GM18499 (cell line): Measurements from ENCODE around the gene RAP2A.

Source experiments
- ATAC-seq: cut with Tn5 transposase; IDR thresholded peaks from one replicate; pipeline ENCODE4 v1.9.1; 2021; ENCODE audit warnings: moderate number of reproducible peaks; ENCODE audit not compliant: insufficient read depth, unreplicated experiment

Gene RAP2A

GRCh38 chr13:97491452-97491851 is 57.5 kb downstream of the RAP2A start:
- ATAC-seq, result no peak

GRCh38 chr13:97492257-97492656 is 58.3 kb downstream of the RAP2A start:
- ATAC-seq, result no peak

DNA sequence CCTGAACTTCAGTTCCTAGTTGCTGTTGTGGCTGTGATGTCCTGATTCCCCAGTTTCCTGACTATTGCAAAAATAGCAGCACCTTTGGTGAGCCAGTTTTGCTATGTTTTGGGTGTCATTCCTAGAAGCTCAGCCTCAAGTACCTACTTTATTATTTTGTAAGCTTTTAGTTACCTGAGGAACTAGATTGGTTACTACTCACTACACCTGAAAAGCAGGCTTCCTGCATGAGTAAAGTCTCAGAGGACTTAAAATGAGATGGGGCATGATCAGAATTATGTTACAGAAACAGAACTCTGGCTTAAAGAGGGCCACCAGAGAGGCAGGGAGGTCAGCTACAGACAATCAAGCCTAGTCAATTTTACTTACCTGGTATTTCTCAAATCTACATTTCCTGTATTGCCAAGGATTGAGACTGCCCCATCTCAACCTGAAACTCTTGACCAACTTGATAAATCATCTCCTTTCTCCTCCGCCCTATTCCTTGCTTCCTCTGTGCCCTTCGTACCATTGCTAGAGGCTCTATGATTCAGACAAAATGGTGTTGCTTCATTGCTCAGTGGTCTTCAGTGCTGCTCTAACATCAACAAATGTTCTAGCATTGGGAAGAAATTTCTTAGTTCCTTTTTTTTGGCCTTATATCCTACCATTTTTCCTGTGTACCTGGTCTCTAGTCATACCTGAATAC is 58.9 kb downstream of the RAP2A start:
- no peak for ATAC-seq

- ATAC-seq, result no peak
Observed at GRCh38 chr13:97493456-97493855, 59.5 kb downstream of the RAP2A start.

- ATAC-seq, result no peak
Observed at GRCh38 chr13:97495678-97496077, 61.7 kb downstream of the RAP2A start.

- ATAC-seq, result no peak
Observed at GRCh38 chr13:97496511-97496910, 62.5 kb downstream of the RAP2A start.

GRCh38 chr13:97497400-97497799 is 63.4 kb downstream of the RAP2A start:
- no peak for ATAC-seq

- ATAC-seq, result no peak
Observed at GRCh38 chr13:97498419-97498818, 64.5 kb downstream of the RAP2A start.

- ATAC-seq, result no peak
Observed at GRCh38 chr13:97499181-97499580, 65.2 kb downstream of the RAP2A start.

DNA sequence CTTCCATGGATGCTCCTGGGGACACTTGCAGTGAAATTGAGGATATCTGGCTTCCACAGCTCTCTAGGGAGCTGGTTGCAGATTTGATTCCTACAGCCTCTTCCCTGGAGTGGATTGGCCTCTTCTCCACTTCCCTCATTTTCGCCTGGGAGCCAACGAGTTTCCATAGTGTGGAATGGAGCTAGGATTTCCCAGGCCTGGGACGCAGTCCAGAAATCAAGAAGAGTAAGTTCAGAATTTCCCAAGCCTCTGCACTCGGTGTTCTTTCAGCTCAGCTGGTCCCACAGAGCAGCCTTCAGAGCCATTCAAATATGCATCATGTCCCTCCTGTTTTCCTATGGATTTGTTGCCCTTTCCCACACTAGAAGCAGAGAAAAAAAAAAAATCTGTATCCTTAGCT is 68.2 kb downstream of the RAP2A start:
- ATAC-seq, result no peak

- no peak for ATAC-seq
Observed at GRCh38 chr13:97502706-97503105, 68.7 kb downstream of the RAP2A start.

GRCh38 chr13:97505017-97505416 is 71.0 kb downstream of the RAP2A start:
- ATAC-seq, result no peak

GRCh38 chr13:97506511-97506910 is 72.5 kb downstream of the RAP2A start:
- no peak for ATAC-seq

DNA sequence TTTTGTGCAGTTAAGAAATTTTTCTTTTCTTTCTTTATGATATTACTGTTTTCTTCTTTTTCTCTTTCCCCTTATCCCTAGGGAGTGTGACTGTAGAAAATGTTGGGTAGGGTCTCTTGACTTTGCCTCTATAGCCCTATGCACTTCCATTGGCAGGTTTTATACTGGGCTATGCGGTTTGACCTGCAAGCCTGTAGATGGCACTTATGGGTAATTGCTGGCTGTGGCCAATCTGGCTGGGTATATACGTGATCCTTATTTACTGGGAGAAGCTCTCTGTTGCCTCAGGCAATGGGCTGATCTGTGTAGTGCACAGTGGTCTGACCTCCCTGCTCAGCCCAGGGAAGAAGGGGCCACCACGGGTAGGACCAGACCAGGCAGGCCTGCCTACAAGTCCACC is 78.8 kb downstream of the RAP2A start:
- ATAC-seq, result no peak

GRCh38 chr13:97515643-97516042 is 81.7 kb downstream of the RAP2A start:
- ATAC-seq, result no peak

- no peak for ATAC-seq
Observed at GRCh38 chr13:97517967-97518366, 84.0 kb downstream of the RAP2A start.
